Stimulated activated effector memory CD8-positive, alpha-beta T cell treated with anti-CD3 and anti-CD28 coated beads, Interleukin-12 subunit alpha, Interleukin-12 subunit beta, amount 100 ng/mL, for 72 hours (primary cell): ENCODE results near the gene SNAP25.

Experiments
- ATAC-seq: fragments of 150-1000 bp; cut with Tn5 transposase; 2 replicates; pipeline ENCODE4 v1.10.0; 2021
- DNase-seq, 2 donors: peaks; one replicate each; pipeline ENCODE4 v3.0.0; 2021 to 2022; ENCODE audit warnings: low spot score in 2 of 2
- H3K27ac Mint-ChIP-seq: one replicate; pipeline ENCODE4 v1.8.0; 2022; ENCODE audit warnings: mild to moderate bottlenecking, mixed read lengths
- H3K36me3 Mint-ChIP-seq: one replicate; pipeline ENCODE4 v1.8.0; 2022; ENCODE audit warnings: mild to moderate bottlenecking, mixed read lengths
- H3K4me1 Mint-ChIP-seq: one replicate; pipeline ENCODE4 v1.8.0; 2022; ENCODE audit warnings: mixed read lengths
- H3K4me3 Mint-ChIP-seq: one replicate; pipeline ENCODE4 v1.8.0; 2022; ENCODE audit warnings: mild to moderate bottlenecking, mixed read lengths
- H3K9me3 Mint-ChIP-seq: one replicate; pipeline ENCODE4 v1.8.0; 2022; ENCODE audit warnings: mixed read lengths

The SNAP25 gene

DNA sequence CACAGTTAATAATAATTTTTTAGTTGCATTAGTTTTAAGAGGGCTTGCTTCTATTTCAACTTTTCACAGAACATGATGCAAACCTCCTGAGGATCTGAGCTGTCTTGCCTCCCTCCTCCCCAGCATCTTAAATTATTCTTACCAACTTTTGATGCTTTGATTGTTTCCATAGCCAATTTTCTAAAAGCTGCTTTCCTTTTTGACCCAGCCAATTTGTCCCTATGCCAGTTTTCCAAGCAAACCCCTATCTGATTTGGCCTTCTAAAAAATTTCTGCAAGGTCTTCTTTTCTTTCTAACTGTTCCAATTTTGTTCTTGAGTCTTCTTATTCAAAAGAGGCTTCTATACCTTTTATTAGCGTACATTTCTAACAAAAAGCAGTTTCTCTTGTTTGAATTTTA lies 26.5 kb upstream of the SNAP25 start:
- DNase-seq (no peak), ATAC-seq (no peak)
- Mint-ChIP-seq H3K9me3 (peaks cover 10% of the 10 kb centered on the region), H3K27ac (no peak overlapping the region), H3K36me3 (no peaks in the 10 kb centered on the region), H3K4me3 (no peak overlapping the region), H3K4me1 (no peaks in the 10 kb centered on the region)

DNA sequence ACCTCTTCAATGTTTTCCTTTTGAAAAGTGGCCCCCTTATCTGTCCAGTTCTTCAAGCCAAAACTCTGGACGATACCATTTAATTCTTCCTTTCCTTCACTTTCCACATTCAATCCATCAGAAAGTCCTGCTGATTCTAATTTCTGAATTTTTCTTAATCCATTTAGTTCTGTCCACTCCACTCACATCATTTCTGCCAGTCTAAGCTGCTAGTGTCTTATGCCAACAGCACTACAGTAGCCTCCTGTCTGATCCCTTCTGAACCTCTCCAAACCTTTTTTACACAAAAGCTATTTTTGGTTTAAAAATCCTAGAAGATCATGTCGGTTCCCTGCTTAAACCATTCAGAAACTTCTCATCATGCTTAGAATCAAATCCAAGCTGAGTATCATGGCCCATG lies 24.5 kb upstream of the SNAP25 start:
- Mint-ChIP-seq H3K9me3 (peaks cover 10% of the 10 kb centered on the region), H3K27ac (no peak overlapping the region), H3K4me1 (no peaks in the 10 kb centered on the region), H3K4me3 (no peak overlapping the region), H3K36me3 (no peaks in the 10 kb centered on the region)
- DNase-seq, result no peak
- ATAC-seq, result no peak

DNA sequence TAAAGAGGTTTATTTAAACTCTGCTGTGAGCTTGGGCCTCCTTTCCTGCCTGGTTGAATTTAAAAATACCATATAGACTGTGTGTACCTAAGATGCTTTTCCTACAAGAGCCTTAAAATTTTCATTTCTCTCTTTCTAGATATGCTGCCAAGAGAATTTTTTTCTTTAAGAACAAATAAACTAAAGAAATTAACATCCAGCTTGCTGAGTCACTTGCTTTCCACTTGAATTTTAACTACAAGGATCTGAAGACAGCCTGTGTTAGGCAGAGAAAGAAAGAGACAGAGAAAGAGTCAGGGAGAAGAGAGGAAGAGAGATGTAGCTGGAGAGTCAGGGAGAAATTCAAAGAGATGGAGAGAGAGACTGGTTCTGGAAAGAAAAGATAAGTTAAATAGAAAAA lies 18.3 kb upstream of the SNAP25 start:
- Mint-ChIP-seq H3K4me3 (no peak overlapping the region), H3K4me1 (no peaks in the 10 kb centered on the region), H3K36me3 (no peaks in the 10 kb centered on the region), H3K27ac (no peak overlapping the region), H3K9me3 (no peaks in the 10 kb centered on the region)
- DNase-seq, result no peak
- no peak for ATAC-seq

DNA sequence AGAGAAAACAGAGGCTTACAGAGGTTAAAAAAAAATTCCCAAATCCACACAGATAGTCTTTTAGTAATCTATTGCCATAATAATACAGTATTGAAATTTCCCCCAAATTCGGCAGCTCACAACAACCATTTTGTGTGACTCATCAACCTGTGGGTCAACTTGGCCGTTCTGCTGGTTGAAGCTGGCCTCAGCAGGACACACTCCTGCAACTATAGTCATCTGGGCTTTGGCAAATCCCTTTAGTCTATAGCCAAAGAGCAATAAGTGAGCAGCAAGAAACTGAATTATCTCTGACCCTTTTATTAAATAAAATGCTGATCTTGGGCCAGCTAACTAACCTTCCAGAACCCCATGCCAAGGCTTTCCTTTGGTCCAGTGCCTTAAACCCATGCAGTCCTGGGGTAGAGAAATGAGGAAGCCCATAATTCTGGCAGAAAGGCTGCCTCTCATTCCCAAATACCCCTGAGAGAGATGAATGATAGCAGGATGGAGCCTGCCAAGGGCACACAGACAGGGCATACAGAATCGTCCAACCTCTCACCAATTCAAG lies 17.2 kb upstream of the SNAP25 start:
- Mint-ChIP-seq H3K9me3 (no peaks in the 10 kb centered on the region), H3K4me3 (no peak overlapping the region), H3K27ac (no peak overlapping the region), H3K4me1 (no peaks in the 10 kb centered on the region), H3K36me3 (no peaks in the 10 kb centered on the region)
- DNase-seq (no peak), ATAC-seq (no peak)

DNA sequence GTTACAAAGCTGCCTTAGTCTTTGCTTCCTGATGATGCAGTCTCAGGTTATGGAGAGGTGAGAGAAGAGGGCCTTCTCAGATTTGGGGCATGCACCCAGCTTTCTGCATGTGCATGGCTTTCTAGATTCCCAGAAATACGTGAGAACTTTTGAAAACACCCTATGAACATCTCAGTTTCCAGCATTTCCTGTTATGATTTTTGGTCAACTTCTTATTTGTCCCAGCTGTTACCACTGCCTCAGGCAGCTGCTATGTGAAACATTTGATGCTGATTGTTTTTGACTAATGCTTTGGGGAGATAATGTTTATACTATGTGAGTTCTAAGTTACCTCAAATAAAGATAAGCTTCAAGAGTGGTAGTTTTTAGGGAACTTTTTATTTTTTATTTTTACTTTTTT lies 9.5 kb upstream of the SNAP25 start:
- DNase-seq (no peak), ATAC-seq (no peak)
- no peaks in the 10 kb centered on the region for H3K9me3 Mint-ChIP-seq
- H3K27ac Mint-ChIP-seq, result no peak overlapping the region
- H3K36me3 Mint-ChIP-seq, result no peaks in the 10 kb centered on the region
- H3K4me1 Mint-ChIP-seq, result no peaks in the 10 kb centered on the region
- H3K4me3 Mint-ChIP-seq, result no peak overlapping the region

DNA sequence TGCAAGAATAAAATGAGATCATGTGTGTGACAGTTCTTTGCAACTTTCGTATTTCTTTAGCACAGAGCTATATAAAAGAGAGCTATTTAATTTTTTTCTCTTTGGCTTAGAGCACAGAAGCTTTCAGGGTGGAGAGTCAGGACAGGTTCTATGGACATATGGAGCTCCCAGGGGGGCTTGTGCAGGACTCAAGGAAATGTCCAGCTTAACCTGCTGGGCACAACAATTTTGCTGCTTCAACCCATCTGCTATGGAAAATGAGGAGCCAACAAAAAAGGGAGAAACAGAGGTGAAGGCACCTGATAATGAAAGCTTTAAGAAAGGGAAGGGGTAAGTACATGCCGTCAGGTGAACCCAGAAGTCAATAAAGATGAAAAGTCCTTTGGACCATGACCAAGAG lies 5.1 kb upstream of the SNAP25 start:
- H3K9me3 Mint-ChIP-seq, result no peaks in the 10 kb centered on the region

DNA sequence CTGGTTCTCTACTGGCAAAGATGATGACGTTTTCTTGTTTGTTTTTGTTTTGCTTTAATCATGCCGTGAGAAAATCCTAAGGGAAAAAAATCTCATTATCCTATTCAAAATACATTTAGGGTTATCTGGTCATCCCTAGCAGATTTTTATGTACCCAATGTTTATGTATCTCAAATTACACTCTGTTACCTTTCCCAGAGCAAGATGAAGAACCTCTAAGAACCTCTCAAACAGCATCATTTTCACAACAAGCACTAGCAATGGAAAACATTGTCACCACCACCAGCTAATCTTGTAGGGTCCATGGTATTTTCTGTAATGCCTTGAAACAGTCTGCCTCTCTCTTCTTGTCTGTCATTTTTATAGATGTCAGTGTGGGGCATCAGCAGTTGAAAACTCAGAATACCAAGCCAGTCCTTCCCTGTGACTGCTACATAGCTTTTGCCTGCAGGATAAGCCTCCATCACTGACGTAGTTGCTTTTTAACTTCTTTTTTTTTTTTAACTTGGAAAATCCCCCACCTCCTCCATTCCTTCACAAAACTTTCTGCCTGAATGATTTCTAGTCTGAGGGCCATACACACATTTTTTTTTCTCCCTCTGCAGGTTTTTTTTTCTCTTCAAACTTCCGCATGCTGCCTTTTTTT lies 2.4 kb upstream of the SNAP25 start:
- Mint-ChIP-seq H3K4me1 (peaks cover 14% of the 10 kb centered on the region), H3K4me3 (no peak overlapping the region), H3K27ac (no peak overlapping the region), H3K36me3 (peaks cover 7% of the 10 kb centered on the region), H3K9me3 (no peaks in the 10 kb centered on the region)
- DNase-seq (no peak), ATAC-seq (no peak)

More for the DNA sequence above, 5.1 kb upstream of the SNAP25 start:
- Mint-ChIP-seq H3K36me3 (no peaks in the 10 kb centered on the region), H3K27ac (no peak overlapping the region), H3K4me1 (peaks cover 7% of the 10 kb centered on the region), H3K4me3 (no peak overlapping the region)
- ATAC-seq, result no peak
- no peak for DNase-seq

DNA sequence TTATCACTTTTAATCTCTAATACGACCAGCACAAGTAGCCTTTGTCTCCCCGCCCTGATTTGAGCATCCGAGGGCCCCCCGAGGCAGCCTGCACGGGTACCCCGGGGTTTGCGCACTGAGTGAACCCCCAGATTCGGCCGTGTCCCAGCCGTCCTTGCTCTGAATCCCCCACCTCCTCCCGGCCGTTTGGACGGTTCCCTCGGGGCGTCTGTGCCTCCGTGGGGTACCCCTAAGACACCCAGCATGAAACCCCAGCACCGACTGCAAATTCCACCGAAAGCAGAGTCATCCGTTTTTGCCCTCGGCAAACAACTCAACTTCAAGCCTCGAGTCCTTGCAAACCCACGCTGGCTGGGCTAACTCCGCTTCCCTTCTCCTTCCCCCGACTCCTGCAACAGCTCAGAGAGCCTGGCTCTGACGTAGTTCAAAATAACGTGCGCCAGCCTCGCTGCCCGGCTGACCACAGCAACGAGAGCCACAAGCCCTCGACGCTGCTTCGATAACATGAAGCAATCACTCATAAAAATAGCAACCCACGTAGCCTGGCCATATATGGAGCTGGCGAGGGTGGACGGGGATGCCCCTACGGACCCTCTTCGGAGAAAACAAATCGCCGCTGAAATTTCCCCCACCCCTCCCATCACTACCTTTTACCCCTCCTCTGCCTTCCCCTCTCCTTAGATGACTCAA lies 764 bp upstream of the SNAP25 start:
- DNase-seq (peak in 1 of 2 donors; percentile 49), ATAC-seq (peak; percentile 78)
- Mint-ChIP-seq H3K9me3 (no peaks in the 10 kb centered on the region), H3K36me3 (peaks cover 7% of the 10 kb centered on the region), H3K4me3 (peak overlapping the region; percentile 66), H3K4me1 (peaks cover 14% of the 10 kb centered on the region), H3K27ac (peak overlapping the region; percentile 82)

DNA sequence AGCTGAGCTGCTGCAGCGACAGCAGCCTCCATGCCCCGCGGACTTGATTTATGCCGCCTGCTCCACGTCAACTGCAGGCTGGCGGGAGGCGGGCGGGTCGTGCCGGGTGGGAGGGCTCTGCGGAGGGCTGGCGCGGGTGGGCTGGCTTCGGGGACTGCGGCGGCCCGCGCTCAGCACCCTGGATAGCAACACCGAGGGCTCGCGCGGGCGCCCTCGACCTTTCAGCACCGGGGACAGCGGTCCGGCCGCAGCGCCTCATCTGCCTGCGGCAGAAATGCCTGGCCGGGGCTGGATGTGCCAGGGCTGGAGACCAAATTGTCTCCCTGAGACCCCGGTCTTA lies 792 bp downstream of the SNAP25 start:
- Mint-ChIP-seq H3K9me3 (no peaks in the 10 kb centered on the region), H3K4me1 (peaks cover 14% of the 10 kb centered on the region), H3K27ac (no peak overlapping the region), H3K4me3 (peak overlapping the region; percentile 66), H3K36me3 (peaks cover 7% of the 10 kb centered on the region)
- peak; percentile 60 to 79 for DNase-seq
- peak; percentile 67 for ATAC-seq

DNA sequence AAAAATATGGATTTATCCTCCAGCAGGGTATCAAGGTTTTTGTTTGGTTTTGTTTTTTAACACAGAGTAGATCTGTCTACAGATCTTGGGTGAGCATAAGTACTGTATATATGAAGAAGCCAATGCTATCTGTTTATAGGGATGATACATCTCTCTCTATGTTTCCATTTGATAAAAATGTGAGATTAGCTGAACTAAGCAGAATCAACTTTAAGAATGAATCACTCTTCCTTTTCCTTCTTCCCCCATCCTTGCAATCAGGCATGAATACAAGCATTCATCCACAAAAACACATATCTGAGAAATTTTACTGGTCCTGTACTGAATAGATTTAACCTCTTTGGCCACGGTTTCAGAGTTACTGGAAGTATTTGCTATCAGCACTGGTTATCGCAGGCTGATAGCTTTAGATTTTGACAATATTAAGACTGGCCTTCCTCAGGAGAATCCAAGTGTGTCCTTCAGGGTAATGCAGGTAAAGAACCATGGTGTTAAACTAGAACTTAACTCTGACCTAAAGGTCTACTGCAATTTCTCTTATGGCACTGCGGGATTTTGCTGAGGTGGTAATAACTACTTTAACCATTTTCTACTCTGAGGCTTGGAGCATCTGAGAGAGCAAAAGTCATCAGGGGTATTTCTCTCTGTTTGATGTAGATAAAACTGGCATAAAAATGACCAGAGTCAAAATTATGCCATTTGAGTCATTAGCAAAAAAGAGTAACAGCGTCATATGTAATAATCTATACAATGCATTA lies 1.5 kb downstream of the SNAP25 start:
- Mint-ChIP-seq H3K27ac (no peak overlapping the region), H3K4me1 (peaks cover 14% of the 10 kb centered on the region), H3K36me3 (peaks cover 7% of the 10 kb centered on the region), H3K4me3 (no peak overlapping the region), H3K9me3 (peaks cover 4% of the 10 kb centered on the region)
- DNase-seq, result no peak
- no peak for ATAC-seq

DNA sequence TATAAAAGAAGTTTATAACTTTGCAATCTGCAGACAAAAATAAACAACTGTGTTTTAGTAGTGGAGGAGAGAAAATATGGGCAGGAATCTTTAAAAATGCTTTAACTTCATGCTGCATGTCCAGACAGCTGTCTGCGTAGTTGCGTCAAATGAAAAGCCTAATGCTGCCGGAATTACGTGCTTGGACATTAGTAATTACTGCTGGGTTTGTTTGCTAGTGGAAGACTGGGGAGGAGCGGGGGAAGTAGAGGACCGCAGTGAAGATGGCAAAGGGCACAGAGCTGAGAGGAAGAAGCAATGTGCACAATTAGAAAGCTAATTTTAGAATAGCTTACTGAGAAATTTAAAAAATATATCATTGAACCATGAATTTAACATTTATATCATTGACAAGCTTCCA lies 2.4 kb downstream of the SNAP25 start:
- no peak overlapping the region for H3K4me3 Mint-ChIP-seq
- H3K36me3 Mint-ChIP-seq, result peaks cover 7% of the 10 kb centered on the region
- peaks cover 4% of the 10 kb centered on the region for H3K9me3 Mint-ChIP-seq
- ATAC-seq (no peak), DNase-seq (no peak)
- peaks cover 14% of the 10 kb centered on the region for H3K4me1 Mint-ChIP-seq
- H3K27ac Mint-ChIP-seq, result no peak overlapping the region

DNA sequence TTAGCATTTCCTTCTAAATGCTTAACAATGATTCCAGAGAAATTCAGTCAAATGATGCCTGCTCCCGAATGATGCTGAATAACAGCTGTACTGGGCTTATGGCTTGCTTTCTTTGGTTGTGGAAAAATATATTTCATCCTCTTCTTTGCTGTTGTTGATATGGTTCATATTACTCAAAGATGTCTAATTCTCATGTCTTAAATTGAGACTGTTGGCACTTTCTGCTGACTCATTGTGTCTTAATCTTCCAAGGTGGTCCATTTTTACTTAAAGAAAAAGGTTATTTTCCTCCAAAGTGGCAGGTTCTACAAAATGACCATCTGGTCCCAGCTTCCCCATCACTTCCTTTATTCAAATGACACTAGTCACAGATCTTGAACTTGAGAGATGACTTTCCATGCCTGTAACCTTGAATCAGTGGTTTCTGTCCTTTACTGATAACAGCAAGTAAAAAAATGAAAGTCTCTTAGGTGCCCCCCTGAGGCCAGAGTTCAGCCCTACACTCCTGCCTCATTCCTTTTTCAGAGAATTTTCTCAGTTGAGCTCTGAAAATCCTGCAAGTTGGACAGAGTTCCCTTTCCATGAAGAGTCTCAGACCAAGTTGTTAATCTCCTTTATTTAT lies 6.9 kb downstream of the SNAP25 start:
- no peak overlapping the region for H3K4me3 Mint-ChIP-seq
- no peak for DNase-seq
- H3K4me1 Mint-ChIP-seq, result no peaks in the 10 kb centered on the region
- H3K27ac Mint-ChIP-seq, result no peak overlapping the region
- peaks cover 4% of the 10 kb centered on the region for H3K9me3 Mint-ChIP-seq
- no peaks in the 10 kb centered on the region for H3K36me3 Mint-ChIP-seq
- ATAC-seq, result no peak

DNA sequence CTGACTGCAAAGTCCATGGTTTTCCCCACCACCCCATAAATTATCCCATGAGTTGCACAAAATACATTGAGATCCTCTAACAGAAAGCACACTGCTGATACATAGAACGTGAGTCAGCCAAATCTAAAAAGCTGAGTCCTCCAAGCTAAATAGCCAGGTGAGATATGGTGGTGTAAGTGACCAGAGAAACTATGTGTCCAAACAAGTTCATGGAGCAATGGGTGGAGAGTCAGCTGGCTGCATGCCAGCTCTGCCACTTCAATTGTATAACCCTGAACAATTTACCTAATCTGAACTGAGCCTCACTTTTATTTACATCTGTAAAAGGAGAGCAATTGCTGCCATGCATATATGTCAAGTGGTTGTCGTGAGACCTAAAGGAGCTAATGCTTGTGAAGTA lies 9.7 kb downstream of the SNAP25 start:
- Mint-ChIP-seq H3K36me3 (no peaks in the 10 kb centered on the region), H3K9me3 (peaks cover 4% of the 10 kb centered on the region), H3K4me1 (no peaks in the 10 kb centered on the region), H3K4me3 (no peak overlapping the region), H3K27ac (no peak overlapping the region)
- no peak for DNase-seq
- no peak for ATAC-seq

DNA sequence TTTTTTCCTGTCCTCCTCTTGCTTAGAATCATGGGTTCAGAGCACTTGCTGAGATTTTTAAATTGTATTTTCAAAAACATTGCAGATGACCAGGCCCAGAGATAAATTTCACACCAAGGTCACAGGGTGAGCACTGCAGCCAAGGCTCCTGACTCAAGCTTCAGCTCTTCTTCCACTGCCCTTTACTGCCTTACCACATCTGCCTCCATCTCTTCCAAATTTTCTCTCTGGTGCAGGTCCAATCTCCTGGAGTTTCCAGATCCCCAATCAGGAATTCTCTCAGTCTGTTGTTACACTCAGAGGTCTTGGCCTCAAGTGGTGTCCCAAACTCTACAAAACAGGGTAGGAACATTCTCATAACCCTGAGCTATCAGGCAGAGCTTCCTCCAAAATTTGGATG lies 12.7 kb downstream of the SNAP25 start:
- Mint-ChIP-seq H3K36me3 (no peaks in the 10 kb centered on the region), H3K4me3 (no peak overlapping the region), H3K27ac (no peak overlapping the region), H3K9me3 (no peaks in the 10 kb centered on the region), H3K4me1 (no peaks in the 10 kb centered on the region)
- no peak for DNase-seq
- ATAC-seq, result no peak
